Panc1 (cell line): ENCODE measurements around the gene DNAJC18.

Source experiments
- CTCF ChIP-seq: fragments of 450-650 bp; IDR thresholded peaks from 2 replicates; pipeline ENCODE4 v1.5.1; 2017; ENCODE audit warnings: mild to moderate bottlenecking
- POLR2AphosphoS5 ChIP-seq: IDR thresholded peaks from 2 replicates; pipeline ENCODE4 v1.6.1; 2012; ENCODE audit warnings: mild to moderate bottlenecking, low read depth, low read length, moderate library complexity
- REST ChIP-seq, 2 experiments: IDR thresholded peaks; 2 replicates each; pipeline ENCODE4 v1.6.1; 2011 to 2012; ENCODE audit warnings: low read depth in 2 of 2, control low read depth in 1 of 2, low read length in 1 of 2, mild to moderate bottlenecking in 1 of 2, moderate library complexity in 1 of 2; ENCODE audit not compliant: insufficient read depth in 1 of 2
- TCF7L2 ChIP-seq: IDR thresholded peaks from 2 replicates; pipeline ENCODE4 v1.6.1; 2011; ENCODE audit warnings: mild to moderate bottlenecking, low read depth, low read length, inconsistent platforms

GRCh38 chr5:139388198-139388821 is 51.0 kb downstream of the DNAJC18 start:
- TF ChIP-seq CTCF (no peak), TCF7L2 (no peak), POLR2AphosphoS5 (no peak), REST (IDR thresholded peaks at IDR 0.05; ENCODE audit: insufficient read depth in 1 of 2, low read depth in 2 of 2, low read length in 1 of 2) (no peak)
